Body of pancreas (tissue), 4 donors: ENCODE measurements around the gene RAET1G. TPM values are rescaled to one million over a fixed set of nuclear protein-coding genes. Genes with fewer than 3 reads are reported as not detected.
"Not testable (repeated sequence)": the region's sequence is repeated elsewhere in the genome, so short reads cannot be mapped to it uniquely, and the experiment has no call there.

Source experiments
- ATAC-seq: fragments of 150-250 bp; one replicate; pipeline ENCODE4 v1.9.1; 2016
- DNase-seq, 4 donors: peaks; one replicate each; pipeline ENCODE4 v3.0.0-alpha.2; 2019
- H3K27ac ChIP-seq, 4 donors: fragments of 200-600 bp; sonication (generic); 1 replicate in 3 of 4; 2 replicates in 1 of 4; pipeline versions ENCODE4 v1.5.1 to v1.6.1; 2016 to 2019; ENCODE audit warnings: mild to moderate bottlenecking in 1 of 4, mixed read lengths in 1 of 4, moderate library complexity in 1 of 4
- H3K27me3 ChIP-seq, 2 donors: fragments of 200-600 bp; sonication (generic); one replicate each; pipeline ENCODE4 v1.6.0; 2016; ENCODE audit warnings: mild to moderate bottlenecking in 1 of 2
- H3K36me3 ChIP-seq, 2 donors: fragments of 200-600 bp; sonication (generic); replicated peaks in 1 of 2; 2 replicates each; pipeline ENCODE4 v1.5.1; 2016; ENCODE audit warnings: low read depth in 2 of 2; ENCODE audit not compliant: insufficient read depth in 1 of 2
- H3K4me1 ChIP-seq: fragments of 200-600 bp; sonication (generic); one replicate; pipeline ENCODE4 v1.6.0; 2016
- H3K4me3 ChIP-seq, 2 donors: fragments of 200-600 bp; sonication (generic); 1 replicate in 1 of 2; 2 replicates in 1 of 2; pipeline ENCODE4 v1.5.1; 2016 to 2019
- H3K9me3 ChIP-seq, 3 donors: fragments of 200-600 bp; sonication (generic); 1 replicate in 2 of 3; 2 replicates in 1 of 3; pipeline ENCODE4 v1.5.1; 2016
- CTCF ChIP-seq, 7 experiments: fragments of 450-650 bp in 4 of 7; fragments of 200-600 bp in 3 of 7; sonication (generic) in 3 of 7; IDR thresholded peaks; one replicate each; pipeline ENCODE4 v1.5.1; 2016 to 2019; ENCODE audit warnings: antibody characterized with exemption in 7 of 7
- POLR2A ChIP-seq, 3 donors: fragments of 450-650 bp; IDR thresholded peaks; one replicate each; pipeline ENCODE4 v1.6.1; 2016; ENCODE audit warnings: antibody characterized with exemption in 3 of 3, mild to moderate bottlenecking in 2 of 3
- WGBS, 2 donors: methylation state at CpG; one replicate each; pipeline ENCODE4 v1.1.5; 2017; 5-methylcytosine and 5-hydroxymethylcytosine counted together
- intact Hi-C: fragments of 100-400 bp; cut with DNase I; formaldehyde crosslinking; loops from one replicate; pipeline ENCODE4 v1.15.1; 2023
- total RNA-seq, 2 donors: library from RNA; depleted of rRNA; stranded (reverse); fragments of >200 nt; gene quantifications; one replicate each; pipeline ENCODE4 v1.1.0, GENCODE V29; 2016

The RAET1G gene
- total RNA-seq, 2 donors from 2014 or later: not detected

- DNase-seq (no peak), ATAC-seq (no peak)
- intact Hi-C loops: no loop called here
- Histone ChIP-seq H3K4me3 (no peak overlapping the region), H3K27me3 (no peaks in the 10 kb centered on the region), H3K9me3 (no peaks in the 10 kb centered on the region), H3K4me1 (no peaks in the 10 kb centered on the region), H3K36me3 (no peaks in the 10 kb centered on the region), H3K27ac (no peak overlapping the region)
- TF ChIP-seq CTCF (IDR thresholded peaks at IDR 0.05): no peak
- no peak for TF ChIP-seq POLR2A (IDR thresholded peaks at IDR 0.05)
- 77 to 78% methylated on average over 9 of the region's 9 CpGs for WGBS, 2 donors
Measured at GRCh38 chr6:149913540-149914240, 9.2 kb downstream of the RAET1G start.

GRCh38 chr6:149913085-149913484 lies 9.8 kb downstream of the RAET1G start:
- no peak overlapping the region for H3K27ac ChIP-seq
- WGBS, 2 donors: 51 to 72% methylated on average over 2 of the region's 2 CpGs
- no peak for ATAC-seq
- no peaks in the 10 kb centered on the region for H3K4me1 ChIP-seq
- H3K9me3 ChIP-seq: no peaks in the 10 kb centered on the region
- H3K4me3 ChIP-seq: no peak overlapping the region
- no peak for DNase-seq
- TF ChIP-seq POLR2A (IDR thresholded peaks at IDR 0.05) (no peak), CTCF (IDR thresholded peaks at IDR 0.05) (no peak)
- H3K36me3 ChIP-seq: no peaks in the 10 kb centered on the region
- intact Hi-C loops: no loop called here
- H3K27me3 ChIP-seq: no peaks in the 10 kb centered on the region

GRCh38 chr6:149912680-149913079 lies 10.2 kb downstream of the RAET1G start:
- 78 to 79% methylated on average over 3 of the region's 3 CpGs for WGBS, 2 donors
- ATAC-seq, H3K9me3 ChIP-seq: not testable (repeated sequence)

GRCh38 chr6:149910721-149911151 lies 12.2 kb downstream of the RAET1G start:
- DNase-seq (no peak), ATAC-seq (no peak)
- intact Hi-C loops: no loop called here
- Histone ChIP-seq H3K4me1 (no peaks in the 10 kb centered on the region), H3K27me3 (no peaks in the 10 kb centered on the region), H3K4me3 (no peak overlapping the region), H3K9me3 (no peaks in the 10 kb centered on the region), H3K36me3 (no peaks in the 10 kb centered on the region), H3K27ac (no peak overlapping the region)
- TF ChIP-seq POLR2A (IDR thresholded peaks at IDR 0.05): no peak
- no peak for TF ChIP-seq CTCF (IDR thresholded peaks at IDR 0.05)
- WGBS, 2 donors: 92 to 93% methylated on average over 21 to 23 of the region's 23 CpGs

More at GRCh38 chr6:149912680-149913079, 10.2 kb downstream of the RAET1G start:
- H3K27me3 ChIP-seq, H3K4me1 ChIP-seq, H3K4me3 ChIP-seq, H3K27ac ChIP-seq, DNase-seq, intact Hi-C loops, H3K36me3 ChIP-seq: not testable (repeated sequence)

- no peak for ATAC-seq
Measured at GRCh38 chr6:149909701-149910470, 13.0 kb downstream of the RAET1G start.

GRCh38 chr6:149908480-149908879 lies 14.4 kb downstream of the RAET1G start:
- intact Hi-C loops, H3K4me3 ChIP-seq, H3K9me3 ChIP-seq, ATAC-seq, DNase-seq, H3K4me1 ChIP-seq, H3K36me3 ChIP-seq, H3K27ac ChIP-seq, H3K27me3 ChIP-seq: not testable (repeated sequence)
- 79 to 86% methylated on average over 4 of the region's 4 CpGs for WGBS, 2 donors

More at GRCh38 chr6:149909701-149910470, 13.0 kb downstream of the RAET1G start:
- H3K27ac ChIP-seq: no peak overlapping the region
- 86 to 87% methylated on average over 8 to 9 of the region's 9 CpGs for WGBS, 2 donors
- no peak overlapping the region for H3K4me3 ChIP-seq
- H3K9me3 ChIP-seq: no peaks in the 10 kb centered on the region
- no peaks in the 10 kb centered on the region for H3K27me3 ChIP-seq
- DNase-seq: no peak
- H3K4me1 ChIP-seq: no peaks in the 10 kb centered on the region
- no peaks in the 10 kb centered on the region for H3K36me3 ChIP-seq
- intact Hi-C loops: no loop called here
- TF ChIP-seq CTCF (IDR thresholded peaks at IDR 0.05) (no peak), POLR2A (IDR thresholded peaks at IDR 0.05) (no peak)
